Fibroblast of peridontal ligament (primary cell): ENCODE results near the gene ATP5PD.

Experiments used
- DNase-seq: peaks from one replicate; pipeline ENCODE4 v3.0.0-alpha.2; 2010; ENCODE audit errors: extremely low read depth

The ATP5PD gene

DNA sequence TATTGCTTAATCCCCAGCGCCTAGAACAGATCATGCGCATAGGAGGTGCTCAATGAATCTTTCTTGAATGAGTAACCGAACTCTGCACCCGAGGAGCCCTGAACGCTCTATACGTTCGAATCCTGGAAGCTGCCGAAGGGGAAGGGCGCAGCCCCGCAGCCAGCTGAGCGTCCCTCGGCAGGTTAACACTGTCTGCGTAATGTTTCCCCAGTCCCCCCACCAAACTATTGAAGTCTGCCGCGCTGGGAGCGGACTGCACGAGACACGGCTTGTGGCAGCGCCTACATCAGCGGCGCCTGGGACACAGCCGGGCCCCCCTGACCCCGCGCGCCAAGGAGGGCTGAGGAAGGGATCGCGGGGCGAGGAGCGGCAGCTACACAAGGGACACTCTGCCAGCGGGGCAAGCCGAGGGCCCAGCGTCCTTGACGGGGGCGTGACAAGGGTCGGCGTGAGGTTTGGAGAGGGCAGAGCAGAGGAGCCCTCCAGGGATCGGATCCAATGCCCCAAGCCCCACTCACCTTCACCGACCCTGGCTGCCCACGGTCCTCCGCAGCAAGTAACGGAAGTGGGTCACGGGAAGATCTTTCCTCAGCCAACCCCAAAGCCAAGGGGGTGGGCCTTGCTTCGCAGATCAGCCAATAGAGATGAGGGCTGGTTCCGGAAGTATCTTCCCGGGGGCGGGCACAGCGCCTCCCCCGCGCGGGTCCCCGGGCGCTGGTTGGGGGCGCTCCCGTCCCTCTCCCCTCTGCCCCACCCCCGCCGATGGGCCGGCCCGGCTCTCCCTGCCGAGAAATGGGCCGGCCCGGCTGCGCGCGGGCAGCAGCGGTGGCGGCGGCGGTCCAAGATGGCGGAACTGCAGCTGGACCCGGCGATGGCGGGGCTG lies at the start of gene ATP5PD, which contains the start of gene KCTD2:
Gene ATP5PD, minus strand, starts transcription at position 563 of the 883 bp plus-strand sequence. CDS start 4,319 bp downstream, outside the sequence.
Gene KCTD2, plus strand, starts transcription at position 819 of the 883 bp plus-strand sequence. Its CDS starts 26 bp downstream, at position 845.
- peak; percentile 95 for DNase-seq

DNA sequence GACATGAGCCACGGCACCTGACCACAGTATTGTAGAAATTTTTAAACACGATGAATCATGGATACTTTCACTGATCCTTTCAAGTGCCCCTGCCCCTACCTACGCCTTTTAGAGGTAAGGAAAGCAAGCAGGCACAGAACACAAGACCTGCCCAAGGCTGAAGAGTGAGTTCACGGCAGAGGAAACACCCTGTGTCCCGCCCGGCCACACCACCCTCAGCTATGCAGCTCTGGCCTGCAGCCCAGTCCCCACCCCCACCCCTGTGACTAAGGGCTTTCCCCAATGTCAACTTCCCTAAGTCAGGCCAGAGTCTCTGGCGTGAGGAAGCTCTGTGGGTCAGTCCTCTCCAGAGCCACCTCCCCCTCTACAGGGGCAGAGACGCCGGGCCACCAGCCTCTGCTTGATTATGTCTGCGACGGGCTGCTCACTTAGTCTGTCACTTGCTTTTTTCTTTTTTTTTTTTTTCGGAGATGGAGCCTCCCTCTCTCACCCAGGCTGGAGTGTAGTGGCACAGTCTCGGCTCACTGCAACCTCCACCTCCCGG lies 49.4 kb upstream of the ATP5PD start:
- DNase-seq: no peak

DNA sequence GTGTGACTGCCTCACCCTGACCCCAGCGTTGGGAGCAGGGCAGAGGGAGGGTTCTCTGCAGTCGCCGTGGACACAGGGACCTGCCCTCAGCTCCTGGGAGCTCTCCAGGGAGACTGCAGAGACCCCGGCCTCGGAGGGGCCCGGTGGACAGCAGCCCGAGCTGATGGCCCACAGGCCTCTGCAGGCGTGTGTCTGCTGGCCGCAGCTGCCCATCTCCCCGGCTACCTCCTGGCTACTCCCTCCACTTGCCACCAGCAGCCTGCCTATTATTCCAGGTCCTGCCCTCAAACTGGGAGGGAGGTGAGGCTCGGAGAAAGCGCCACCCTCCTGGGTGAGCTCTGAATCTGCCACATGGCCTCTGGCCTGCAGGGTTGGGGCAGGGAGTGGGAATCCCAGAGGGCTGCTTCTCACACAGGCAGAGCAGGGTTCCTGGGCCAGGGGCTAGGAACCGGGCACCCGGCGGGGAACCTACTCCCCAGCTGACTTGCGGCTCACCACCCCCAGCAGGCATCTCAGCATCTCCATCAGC lies 48.2 kb upstream of the ATP5PD start:
- no peak for DNase-seq

DNA sequence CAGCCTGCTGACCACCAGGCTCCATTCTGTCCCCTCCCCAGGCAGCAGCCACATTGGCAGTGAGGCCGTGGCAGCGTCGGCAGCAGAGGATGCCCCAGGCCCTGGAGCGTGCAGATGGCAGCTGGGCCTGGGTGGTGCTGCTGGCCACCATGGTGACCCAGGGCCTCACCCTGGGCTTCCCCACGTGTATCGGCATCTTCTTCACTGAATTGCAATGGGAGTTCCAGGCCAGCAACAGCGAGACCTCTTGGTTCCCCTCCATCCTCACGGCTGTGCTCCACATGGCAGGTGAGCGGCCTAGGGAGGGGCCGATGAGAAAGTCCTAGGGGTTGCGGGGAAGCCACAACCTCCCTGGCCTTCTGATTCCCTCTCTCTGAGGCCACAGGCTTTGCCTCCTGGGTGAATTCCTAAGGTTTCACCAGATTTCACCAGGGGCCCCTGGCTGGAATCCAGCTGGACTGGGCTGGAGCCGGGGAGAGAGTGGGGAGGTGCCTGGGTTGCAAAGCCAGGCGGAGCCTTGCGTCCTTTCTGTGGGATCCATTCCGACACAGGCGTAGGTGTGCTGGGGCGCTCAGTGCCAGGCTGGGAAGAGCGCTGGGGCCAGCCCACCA lies 46.9 kb upstream of the ATP5PD start:
- DNase-seq: no peak

DNA sequence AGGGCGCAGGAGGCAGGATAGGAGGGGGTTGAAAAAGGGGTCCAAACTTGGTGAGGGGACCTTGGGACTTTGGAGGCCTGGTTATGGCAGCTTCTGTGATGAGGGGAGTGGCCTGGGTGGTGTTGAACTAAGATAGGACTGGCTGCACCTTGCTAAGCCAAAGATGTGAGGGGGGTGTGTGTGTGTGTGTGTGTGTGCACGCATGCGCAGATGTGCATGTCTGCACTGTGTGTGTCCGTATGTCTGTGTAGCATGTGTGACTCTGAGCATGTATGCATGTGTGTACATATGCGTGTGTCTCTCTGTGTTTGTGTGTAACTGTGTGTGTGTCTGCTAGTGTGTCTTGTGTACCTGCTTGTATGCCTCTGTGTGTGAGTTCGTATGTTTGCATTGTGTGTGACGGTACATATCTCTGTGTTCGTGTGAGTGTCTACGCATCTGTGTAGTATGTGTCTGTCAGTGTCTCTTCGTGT lies 45.1 kb upstream of the ATP5PD start:
- no peak for DNase-seq

DNA sequence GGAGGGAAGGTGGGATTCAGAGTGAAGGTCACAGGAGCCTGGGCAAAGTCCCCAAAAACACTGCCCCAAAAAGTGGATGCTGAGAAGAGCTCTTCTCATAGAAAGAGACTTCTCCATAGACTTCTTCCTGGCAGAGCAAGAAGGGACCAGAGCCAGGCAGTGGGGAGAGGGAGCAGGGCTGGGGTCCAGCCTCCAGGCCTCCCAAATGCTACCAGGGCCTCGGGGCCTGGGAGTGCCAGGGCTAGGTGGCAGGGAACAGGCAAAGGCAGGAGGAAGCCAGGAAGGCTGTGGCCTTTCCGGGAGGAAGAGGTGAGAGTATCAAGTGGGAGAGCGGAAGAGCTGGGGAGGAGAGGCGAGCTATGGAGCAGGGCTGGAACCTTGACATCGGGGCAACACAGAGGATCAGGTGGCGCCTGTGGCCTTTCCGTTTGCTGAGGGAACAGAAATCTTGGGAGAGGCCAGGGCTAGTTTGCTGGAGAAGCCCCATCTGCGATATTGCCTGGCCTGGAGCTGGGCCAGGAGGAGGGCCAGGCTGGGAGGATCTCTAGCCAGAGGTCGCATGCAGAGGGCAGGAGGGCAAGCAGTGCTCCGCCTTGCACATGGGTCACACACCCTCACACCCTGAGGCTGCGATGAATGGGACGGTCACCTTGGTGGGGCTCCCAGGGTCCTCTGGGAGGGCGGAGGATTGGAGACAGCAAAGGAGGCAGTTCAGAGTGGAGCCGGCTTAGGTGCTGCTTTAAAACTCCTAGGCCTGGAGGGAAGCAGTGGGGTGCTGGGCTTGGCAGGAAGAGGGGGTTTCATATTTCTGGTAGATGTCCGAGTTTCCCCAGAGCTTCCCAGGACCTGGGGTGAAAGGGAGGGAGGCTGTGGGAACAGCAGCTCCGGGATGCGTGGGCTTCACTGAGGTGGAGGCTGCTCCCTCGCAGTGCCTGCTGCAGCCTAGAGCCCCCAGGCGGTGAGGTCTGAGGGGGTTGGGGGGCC lies 44.4 kb upstream of the ATP5PD start:
- DNase-seq: no peak

DNA sequence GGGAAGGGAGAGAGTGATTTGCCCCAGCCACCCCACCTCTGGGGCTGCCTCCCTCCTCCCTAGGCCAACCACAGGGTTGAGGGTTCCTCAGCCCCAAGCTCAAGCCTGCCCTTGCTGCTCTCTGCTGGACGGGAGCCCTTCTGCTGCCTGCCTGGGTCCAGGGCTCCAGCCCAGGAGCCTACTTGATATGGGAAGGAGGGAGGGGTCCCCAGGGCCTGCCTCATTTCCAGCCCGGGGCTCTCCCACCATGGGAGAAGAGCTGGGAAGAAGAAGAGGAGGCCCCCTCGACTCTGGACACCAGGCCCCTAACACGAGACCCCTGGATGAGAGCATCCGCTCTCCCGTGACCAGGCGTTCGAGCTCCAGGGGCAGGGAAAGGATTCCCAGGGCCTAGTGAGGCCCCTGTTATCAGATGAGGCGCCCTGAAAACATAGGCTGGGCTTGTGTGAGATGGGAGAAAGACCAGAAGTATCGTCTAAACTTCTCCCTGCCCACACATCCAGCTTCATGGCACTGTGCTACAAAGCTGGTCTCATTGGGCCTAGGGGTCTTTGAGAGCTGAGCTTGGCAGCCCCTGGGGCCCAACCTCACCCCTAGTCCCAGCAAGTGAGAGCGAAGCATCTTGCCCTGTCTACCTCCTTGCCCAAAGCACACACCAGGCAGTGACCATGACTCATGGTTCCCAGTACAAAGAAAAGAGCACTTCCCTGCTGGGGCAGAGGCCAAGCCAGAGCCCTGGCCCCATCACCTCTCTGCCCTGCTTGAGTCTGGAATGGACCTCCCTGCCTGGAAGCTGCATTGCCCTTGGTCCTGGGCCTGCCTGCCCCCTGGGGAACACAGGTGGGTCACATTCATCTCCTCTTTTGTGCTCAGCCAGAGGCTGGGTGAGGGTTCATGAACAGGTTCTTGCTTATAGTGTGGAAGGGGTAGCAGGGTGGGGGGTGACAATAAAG lies 42.0 kb upstream of the ATP5PD start:
- DNase-seq: no peak

DNA sequence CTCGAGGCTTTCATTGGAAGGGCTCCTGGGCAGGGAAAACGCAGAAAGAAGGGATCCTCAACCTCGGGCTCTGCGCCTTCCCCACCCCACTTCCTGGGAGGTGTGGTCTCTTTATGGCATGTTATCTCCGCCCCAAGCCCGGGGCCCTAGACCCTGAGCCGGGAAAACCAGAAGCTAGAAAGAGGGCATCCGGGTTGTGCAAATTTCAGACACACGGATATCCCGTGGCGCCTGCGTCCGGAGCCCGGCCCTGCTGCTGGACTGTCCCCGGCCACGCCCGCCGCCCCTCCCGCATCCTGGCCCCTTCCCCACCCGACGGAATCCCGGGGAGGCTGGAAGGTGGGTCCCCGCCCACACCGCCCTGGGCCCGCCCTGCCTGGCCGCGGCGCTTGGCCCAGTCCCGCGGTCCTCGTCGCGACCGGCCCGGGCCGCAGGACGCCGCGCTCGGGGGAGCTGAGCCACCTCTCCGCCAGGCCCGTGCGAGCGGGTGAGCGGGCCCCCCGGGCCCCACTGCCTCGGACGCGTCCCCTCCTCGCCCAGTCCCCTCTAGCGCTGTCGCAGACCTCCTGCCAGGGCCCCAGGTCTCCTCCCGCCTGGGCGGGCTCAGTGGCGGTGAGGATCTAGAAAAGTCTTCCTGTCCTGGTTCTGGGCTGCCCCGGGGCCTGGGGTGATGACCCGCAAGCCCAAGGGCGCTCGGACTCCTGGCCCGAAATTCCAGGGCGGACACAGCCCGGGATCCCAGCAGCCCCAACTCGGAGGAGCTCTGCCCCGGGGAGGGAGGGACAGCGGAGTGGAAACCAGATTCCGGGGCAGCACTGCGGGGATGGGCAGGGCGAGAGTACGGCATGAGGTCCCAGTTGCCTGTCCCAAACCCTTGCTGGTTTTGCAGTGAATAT lies 41.0 kb upstream of the ATP5PD start, which contains the start of gene SLC16A5:
Gene SLC16A5, plus strand, starts transcription at position 397 of the 896 bp plus-strand sequence. CDS start 5,683 bp downstream, outside the sequence.
- peak; percentile 75 for DNase-seq

DNA sequence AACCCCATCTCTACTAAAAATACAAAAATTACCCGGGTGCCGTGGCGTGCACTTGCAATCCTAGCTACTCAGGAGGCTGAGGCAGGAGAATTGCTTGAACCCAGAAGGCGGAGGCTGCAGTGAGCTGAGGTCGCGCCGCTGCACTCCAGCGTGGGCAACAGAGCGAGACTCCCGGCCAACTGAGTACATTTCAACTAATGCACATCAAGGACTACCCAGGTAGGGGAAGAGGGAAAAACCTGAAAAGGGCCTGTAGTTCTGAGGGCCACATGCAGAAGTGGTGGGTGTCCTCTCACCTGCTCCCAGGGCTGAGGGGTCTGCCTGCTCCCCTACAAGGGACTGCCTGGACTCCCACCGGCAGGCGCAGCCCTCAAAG lies 40.4 kb upstream of the ATP5PD start:
- no peak for DNase-seq

DNA sequence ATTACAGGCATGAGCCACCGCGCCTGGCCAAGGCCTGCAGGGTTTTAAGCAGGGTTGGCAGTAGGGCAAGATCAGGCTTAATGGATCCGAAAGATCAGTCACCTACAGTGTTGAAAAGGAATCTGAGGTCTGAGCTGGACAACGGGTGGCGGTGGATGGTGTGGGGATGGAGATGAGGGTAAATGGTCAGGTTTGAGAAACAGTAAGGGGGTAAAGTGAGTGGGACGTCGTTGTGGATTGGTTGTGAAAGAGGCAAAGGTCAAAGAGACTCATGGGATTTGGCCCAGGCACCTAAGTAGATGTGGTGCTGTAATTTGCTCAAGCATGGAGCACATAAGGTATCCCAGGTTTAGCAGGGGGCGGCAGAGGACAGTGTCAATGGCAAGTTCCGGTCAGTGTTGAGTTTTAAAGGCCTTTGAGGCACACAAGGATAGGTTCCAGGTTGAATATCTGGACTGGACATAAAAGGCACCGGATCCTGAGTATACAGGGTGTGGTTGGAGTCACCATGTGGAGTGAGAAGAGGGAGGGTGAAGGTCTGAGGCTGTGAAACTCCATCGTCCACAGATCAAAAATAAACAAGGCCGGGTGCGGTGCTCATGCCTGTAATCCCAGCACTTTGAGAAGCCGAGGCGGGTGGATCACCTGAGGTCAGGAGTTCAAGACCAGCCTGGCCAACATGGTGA lies 39.9 kb upstream of the ATP5PD start:
- no peak for DNase-seq

DNA sequence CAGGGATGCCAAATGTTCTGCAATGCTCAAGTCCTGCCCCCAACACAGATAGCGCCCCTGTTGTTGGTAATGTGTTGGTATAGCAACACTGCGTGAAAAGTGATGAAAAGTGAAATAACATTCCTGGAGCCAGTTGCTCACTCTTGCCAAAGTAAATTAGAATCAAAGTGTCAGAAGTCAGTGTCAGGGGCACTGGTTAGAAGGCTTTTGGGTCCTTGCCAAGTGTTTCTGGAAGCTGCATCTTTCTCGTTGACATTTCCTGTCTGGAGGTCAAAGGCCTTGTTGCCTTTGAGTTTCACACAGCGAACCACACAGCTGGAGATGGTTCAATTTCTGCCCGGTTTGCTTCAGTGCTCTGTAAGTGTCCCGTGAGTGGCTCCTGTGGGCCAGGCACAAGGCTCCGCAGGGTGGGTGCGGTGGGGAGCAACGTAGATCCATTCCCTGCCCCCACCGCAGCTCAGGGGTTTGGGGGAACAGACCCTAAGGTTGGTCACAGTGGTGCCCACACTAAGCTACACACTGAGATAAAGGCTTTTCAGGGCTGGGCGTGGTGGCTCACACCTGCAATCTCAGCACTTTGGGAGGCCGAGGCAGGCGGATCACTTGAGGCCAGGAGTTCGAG lies 37.4 kb upstream of the ATP5PD start:
- DNase-seq: no peak

DNA sequence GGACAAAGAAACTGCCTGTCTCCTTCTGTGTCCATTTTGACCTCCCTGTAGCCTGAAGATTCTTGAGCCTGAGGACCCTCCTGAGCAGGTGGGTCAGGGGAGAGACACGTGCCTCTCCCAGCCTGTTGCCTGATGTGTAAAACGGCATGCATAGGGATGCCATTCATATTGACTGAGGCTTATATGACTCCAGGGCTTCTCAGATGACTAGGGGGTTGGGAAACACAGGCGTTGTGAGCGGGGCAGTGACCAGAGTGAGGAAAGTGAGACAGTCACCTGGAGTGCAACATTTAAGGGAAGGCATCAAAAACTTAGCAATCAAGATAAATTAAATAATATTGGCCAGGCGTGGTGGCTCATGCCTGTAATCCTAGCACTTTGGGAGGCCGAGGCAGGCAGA lies 35.9 kb upstream of the ATP5PD start:
- DNase-seq: no peak

DNA sequence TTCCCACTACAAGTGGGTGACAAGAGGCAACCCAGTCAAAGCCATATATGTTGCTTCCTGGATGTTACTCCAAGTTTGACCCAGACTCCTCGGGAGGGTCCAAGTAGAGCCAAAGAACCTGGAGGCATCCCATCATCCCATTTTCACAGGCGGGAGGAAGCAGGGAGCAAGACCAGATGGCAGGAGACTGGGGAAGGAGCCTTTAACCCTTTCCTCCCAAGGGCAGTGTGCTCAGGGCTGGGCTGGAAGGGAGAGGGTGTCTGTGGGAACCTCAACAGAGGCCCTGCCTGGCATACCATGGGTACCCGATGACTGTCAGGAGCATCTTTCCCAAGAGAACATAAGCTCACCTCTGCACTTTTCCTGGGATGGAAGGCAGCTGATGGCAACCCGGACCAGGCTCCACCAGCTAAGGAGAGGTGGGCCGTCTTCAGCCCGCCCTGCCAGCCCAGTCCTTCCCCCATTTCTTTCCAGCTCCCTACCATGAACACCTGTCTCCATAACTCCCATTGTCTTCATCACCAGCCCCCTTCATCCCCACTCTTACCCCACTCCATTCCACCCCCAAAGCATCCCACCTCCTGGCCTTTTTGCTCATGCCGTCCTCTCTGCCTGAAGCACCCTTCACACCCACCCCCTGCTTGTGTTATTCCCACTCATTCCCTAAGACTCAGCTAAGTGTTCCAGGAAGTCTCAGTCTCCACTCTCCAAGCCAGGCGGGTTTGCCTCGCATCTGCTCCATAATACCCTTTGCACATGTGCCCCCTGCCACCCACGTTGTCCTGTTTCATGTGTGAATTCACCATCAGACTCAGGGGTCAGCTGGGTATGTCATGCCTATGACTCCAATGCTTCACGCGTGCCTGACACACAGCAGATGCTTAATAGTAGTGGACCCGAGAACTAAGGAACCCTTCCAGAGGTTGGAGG lies 35.1 kb upstream of the ATP5PD start:
- no peak for DNase-seq

DNA sequence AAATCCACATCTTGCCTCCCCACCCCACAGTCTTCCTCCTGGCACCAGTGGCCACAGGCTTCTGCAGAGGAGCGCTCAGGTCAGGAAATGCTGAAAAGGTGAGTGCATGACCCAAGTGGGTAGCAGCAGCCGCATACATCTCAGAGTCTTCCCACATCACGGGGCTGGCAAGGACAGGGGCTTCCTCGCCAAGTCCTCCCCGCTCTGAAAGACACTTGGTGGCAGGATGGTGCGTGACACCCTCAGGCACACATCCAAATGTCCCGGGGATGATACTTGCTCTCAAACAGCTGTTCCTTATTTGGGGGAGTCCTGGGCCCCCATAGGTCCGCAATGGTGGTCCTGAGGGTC lies 32.2 kb upstream of the ATP5PD start:
- DNase-seq: no peak

DNA sequence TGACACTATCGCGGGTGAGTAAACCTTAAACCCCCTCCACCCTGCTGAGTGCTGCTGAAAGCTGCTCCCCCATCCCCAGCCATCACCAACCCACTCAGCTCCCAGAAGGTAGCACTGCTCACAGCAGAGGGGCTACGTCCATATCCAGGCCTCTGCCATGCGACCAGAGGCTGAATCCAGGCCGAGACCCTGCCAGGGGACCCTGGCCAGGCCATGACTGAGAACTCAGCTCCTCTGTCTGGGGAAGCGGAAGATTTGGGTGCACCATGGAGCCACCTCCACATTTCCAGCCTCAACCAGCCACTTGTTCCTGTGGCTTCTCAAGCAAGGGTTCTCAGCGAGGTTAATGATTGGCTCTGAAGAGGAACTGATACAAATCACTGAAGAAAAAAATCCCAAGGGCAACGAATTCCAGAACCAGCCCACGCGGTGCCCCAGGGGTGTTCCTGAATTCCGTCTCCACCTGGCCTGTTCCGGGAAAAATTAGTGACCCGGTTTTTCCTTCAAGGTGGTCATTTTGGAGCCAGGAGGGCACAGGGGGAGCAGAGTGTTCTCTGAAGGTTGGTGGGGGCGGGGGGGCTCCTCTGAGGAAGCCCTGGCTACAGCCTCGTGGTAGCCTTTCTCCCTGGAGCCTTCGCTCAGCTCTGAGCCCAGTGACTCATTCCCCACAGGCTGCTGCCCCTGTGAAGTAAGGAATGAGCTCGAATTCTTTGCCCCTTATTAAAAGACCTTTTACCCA lies 31.7 kb upstream of the ATP5PD start:
- DNase-seq: peak; percentile 67
